ENCODE data around the gene PROK1.

PROK1 gene

GRCh38 chr1:110483308-110483685 lies 32.3 kb downstream of the PROK1 start:
- no peak overlapping the region for H4K8ac ChIP-seq (ENCODE audit: low read depth, low read length)
- no peak overlapping the region for H2BK5ac ChIP-seq (ENCODE audit: low read depth, low read length, poor library complexity)
- H3K79me1 ChIP-seq (ENCODE audit: low read length): no peaks in the 10 kb centered on the region
- no peak overlapping the region for H3K18ac ChIP-seq (ENCODE audit: low read length)
- H3K27ac ChIP-seq (ENCODE audit: low read depth, low read length): no peak overlapping the region
- H3K9me3 ChIP-seq (ENCODE audit: insufficient read depth, low read depth, low read length): no peaks in the 10 kb centered on the region
- no CpG with 5 or more reads among the region's 9 CpGs for WGBS (ENCODE audit: extremely low coverage, insufficient coverage, insufficient read length)
- no peak overlapping the region for H4K12ac ChIP-seq (ENCODE audit: low read depth, low read length)
- no peak overlapping the region for H3K14ac ChIP-seq (ENCODE audit: low read length)
- H2BK120ac ChIP-seq (ENCODE audit: insufficient read depth, low read length, poor library complexity): no peak overlapping the region
- H3K27me3 ChIP-seq (ENCODE audit: insufficient read depth, low read length): no peaks in the 10 kb centered on the region
- no peaks in the 10 kb centered on the region for H3K4me1 ChIP-seq (ENCODE audit: control insufficient read depth in 1 of 2, insufficient read depth in 2 of 2, low read length in 2 of 2)
- H3K4me3 ChIP-seq (ENCODE audit: low read depth, low read length): no peak overlapping the region
- no peak overlapping the region for H3K4me2 ChIP-seq (ENCODE audit: low read length)
- H2AFZ ChIP-seq (ENCODE audit: insufficient read depth, low read length, poor library complexity): no peak overlapping the region
- no peaks in the 10 kb centered on the region for H3K79me2 ChIP-seq (ENCODE audit: control insufficient read depth, insufficient read depth, low read length, poor library complexity)
- H4K91ac ChIP-seq (ENCODE audit: low read depth, low read length): no peak overlapping the region
- no peak overlapping the region for H3K9ac ChIP-seq (ENCODE audit: low read length)
- H3K4ac ChIP-seq (ENCODE audit: low read depth, low read length): no peak overlapping the region
- H3K36me3 ChIP-seq (ENCODE audit: control insufficient read depth in 1 of 2, insufficient read depth in 2 of 2, low read length in 2 of 2): no peaks in the 10 kb centered on the region
- H3K23ac ChIP-seq (ENCODE audit: low read length): no peak overlapping the region
- DNase-seq: no peak
- H2BK12ac ChIP-seq (ENCODE audit: low read length): no peak overlapping the region
- H2AK5ac ChIP-seq (ENCODE audit: low read length): no peak overlapping the region

- no peak overlapping the region for H2AK5ac ChIP-seq (ENCODE audit: low read length)
Measured at GRCh38 chr1:110484801-110485200, 33.9 kb downstream of the PROK1 start.

GRCh38 chr1:110485725-110486124 lies 34.8 kb downstream of the PROK1 start:
- Histone ChIP-seq H3K14ac (ENCODE audit: low read length) (no peak overlapping the region), H3K4me1 (ENCODE audit: control insufficient read depth in 1 of 2, insufficient read depth in 2 of 2, low read length in 2 of 2) (no peaks in the 10 kb centered on the region), H3K9me3 (ENCODE audit: insufficient read depth, low read depth, low read length) (no peaks in the 10 kb centered on the region), H3K4ac (ENCODE audit: low read depth, low read length) (no peak overlapping the region), H3K36me3 (ENCODE audit: control insufficient read depth in 1 of 2, insufficient read depth in 2 of 2, low read length in 2 of 2) (no peaks in the 10 kb centered on the region), H3K27me3 (ENCODE audit: insufficient read depth, low read length) (no peaks in the 10 kb centered on the region), H4K12ac (ENCODE audit: low read depth, low read length) (no peak overlapping the region), H3K18ac (ENCODE audit: low read length) (no peak overlapping the region), H4K91ac (ENCODE audit: low read depth, low read length) (no peak overlapping the region), H2BK120ac (ENCODE audit: insufficient read depth, low read length, poor library complexity) (no peak overlapping the region), H2AFZ (ENCODE audit: insufficient read depth, low read length, poor library complexity) (no peak overlapping the region), H3K79me2 (ENCODE audit: control insufficient read depth, insufficient read depth, low read length, poor library complexity) (no peaks in the 10 kb centered on the region), H3K4me2 (ENCODE audit: low read length) (no peak overlapping the region), H3K9ac (ENCODE audit: low read length) (no peak overlapping the region), H3K27ac (ENCODE audit: low read depth, low read length) (no peak overlapping the region), H2AK5ac (ENCODE audit: low read length) (no peak overlapping the region), H3K4me3 (ENCODE audit: low read depth, low read length) (no peak overlapping the region), H2BK5ac (ENCODE audit: low read depth, low read length, poor library complexity) (no peak overlapping the region), H4K8ac (ENCODE audit: low read depth, low read length) (no peak overlapping the region), H3K23ac (ENCODE audit: low read length) (no peak overlapping the region), H3K79me1 (ENCODE audit: low read length) (no peaks in the 10 kb centered on the region), H2BK12ac (ENCODE audit: low read length) (no peak overlapping the region)
- WGBS (ENCODE audit: extremely low coverage, insufficient coverage, insufficient read length): no CpG with 5 or more reads among the region's 2 CpGs
- no peak for DNase-seq

More at GRCh38 chr1:110484801-110485200, 33.9 kb downstream of the PROK1 start:
- Histone ChIP-seq H2BK12ac (ENCODE audit: low read length) (no peak overlapping the region), H3K4me3 (ENCODE audit: low read depth, low read length) (no peak overlapping the region), H2BK120ac (ENCODE audit: insufficient read depth, low read length, poor library complexity) (no peak overlapping the region), H2BK5ac (ENCODE audit: low read depth, low read length, poor library complexity) (no peak overlapping the region), H4K91ac (ENCODE audit: low read depth, low read length) (no peak overlapping the region), H3K4me1 (ENCODE audit: control insufficient read depth in 1 of 2, insufficient read depth in 2 of 2, low read length in 2 of 2) (no peaks in the 10 kb centered on the region), H3K27ac (ENCODE audit: low read depth, low read length) (no peak overlapping the region), H3K27me3 (ENCODE audit: insufficient read depth, low read length) (no peaks in the 10 kb centered on the region), H3K14ac (ENCODE audit: low read length) (no peak overlapping the region), H3K18ac (ENCODE audit: low read length) (no peak overlapping the region), H3K9ac (ENCODE audit: low read length) (no peak overlapping the region), H4K12ac (ENCODE audit: low read depth, low read length) (no peak overlapping the region), H3K4ac (ENCODE audit: low read depth, low read length) (no peak overlapping the region), H3K9me3 (ENCODE audit: insufficient read depth, low read depth, low read length) (no peaks in the 10 kb centered on the region), H2AFZ (ENCODE audit: insufficient read depth, low read length, poor library complexity) (no peak overlapping the region), H3K36me3 (ENCODE audit: control insufficient read depth in 1 of 2, insufficient read depth in 2 of 2, low read length in 2 of 2) (no peaks in the 10 kb centered on the region), H3K23ac (ENCODE audit: low read length) (no peak overlapping the region), H4K8ac (ENCODE audit: low read depth, low read length) (no peak overlapping the region), H3K4me2 (ENCODE audit: low read length) (no peak overlapping the region), H3K79me1 (ENCODE audit: low read length) (no peaks in the 10 kb centered on the region), H3K79me2 (ENCODE audit: control insufficient read depth, insufficient read depth, low read length, poor library complexity) (no peaks in the 10 kb centered on the region)
- DNase-seq: no peak
- no CpG with 5 or more reads among the region's 12 CpGs for WGBS (ENCODE audit: extremely low coverage, insufficient coverage, insufficient read length)

GRCh38 chr1:110487726-110488125 lies 36.8 kb downstream of the PROK1 start:
- Histone ChIP-seq H3K27ac (ENCODE audit: low read depth, low read length) (no peak overlapping the region), H3K27me3 (ENCODE audit: insufficient read depth, low read length) (no peaks in the 10 kb centered on the region), H3K23ac (ENCODE audit: low read length) (no peak overlapping the region), H4K8ac (ENCODE audit: low read depth, low read length) (no peak overlapping the region), H3K4ac (ENCODE audit: low read depth, low read length) (no peak overlapping the region), H2BK120ac (ENCODE audit: insufficient read depth, low read length, poor library complexity) (no peak overlapping the region), H3K9ac (ENCODE audit: low read length) (no peak overlapping the region), H2AFZ (ENCODE audit: insufficient read depth, low read length, poor library complexity) (no peak overlapping the region), H3K4me2 (ENCODE audit: low read length) (no peak overlapping the region), H4K91ac (ENCODE audit: low read depth, low read length) (no peak overlapping the region), H3K79me1 (ENCODE audit: low read length) (no peaks in the 10 kb centered on the region), H3K9me3 (ENCODE audit: insufficient read depth, low read depth, low read length) (no peaks in the 10 kb centered on the region), H3K4me3 (ENCODE audit: low read depth, low read length) (no peak overlapping the region), H3K18ac (ENCODE audit: low read length) (no peak overlapping the region), H2BK5ac (ENCODE audit: low read depth, low read length, poor library complexity) (no peak overlapping the region), H3K79me2 (ENCODE audit: control insufficient read depth, insufficient read depth, low read length, poor library complexity) (no peaks in the 10 kb centered on the region), H3K14ac (ENCODE audit: low read length) (no peak overlapping the region), H4K12ac (ENCODE audit: low read depth, low read length) (no peak overlapping the region), H2BK12ac (ENCODE audit: low read length) (no peak overlapping the region), H3K36me3 (ENCODE audit: control insufficient read depth in 1 of 2, insufficient read depth in 2 of 2, low read length in 2 of 2) (no peaks in the 10 kb centered on the region), H3K4me1 (ENCODE audit: control insufficient read depth in 1 of 2, insufficient read depth in 2 of 2, low read length in 2 of 2) (no peaks in the 10 kb centered on the region), H2AK5ac (ENCODE audit: low read length) (no peak overlapping the region)
- no CpG with 5 or more reads among the region's 8 CpGs for WGBS (ENCODE audit: extremely low coverage, insufficient coverage, insufficient read length)
- DNase-seq: no peak
